Measurements from ENCODE around the gene TGFB3. TPM values are rescaled to one million over a fixed set of nuclear protein-coding genes. Genes with fewer than 3 reads are reported as not detected.

TGFB3 gene
- total and polyA plus RNA-seq, 9 of the 15 experiments (the other 6 are each of a cell fraction or from before 2014, with no cell fraction given): 0.39 to 2.0 (median 1.0) TPM

- TF ChIP-seq PREB (CRISPR knock-in tag; IDR thresholded peaks at IDR 0.05) (no peak), ILF3 (IDR thresholded peaks at IDR 0.05; ENCODE audit: borderline replicate concordance) (no peak), PYGO2 (tag; IDR thresholded peaks at IDR 0.05) (no peak)
Measured at GRCh38 chr14:75971509-75971908, 10.3 kb downstream of the TGFB3 start (continued).

- no TSS peak for BruUV-seq (replicated peaks)
- H3K9me3 ChIP-seq (replicated peaks; ENCODE audit: control insufficient read depth, insufficient read depth, low read depth, low read length): no peaks in the 10 kb centered on the region
- no peaks in the 10 kb centered on the region for H4K20me1 ChIP-seq (replicated peaks; ENCODE audit: control insufficient read depth, insufficient read depth, low read length)
- H3K27me3 ChIP-seq (ENCODE audit: control insufficient read depth in 2 of 2, insufficient read depth in 2 of 2, low read length in 2 of 2): no peaks in the 10 kb centered on the region
- H2AFZ ChIP-seq (ENCODE audit: low read depth, low read length): no peak overlapping the region
- ATAC-seq (no peak), FAIRE-seq (no peak), DNase-seq (ENCODE audit: extremely low read depth in 1 of 4, low spot score in 3 of 4) (no peak)
- no peaks in the 10 kb centered on the region for H3K4me1 ChIP-seq (replicated peaks in 1 of 2; ENCODE audit: control insufficient read depth in 2 of 2, insufficient read depth in 2 of 2, low read length in 2 of 2)
- intact Hi-C loops (cut with micrococcal nuclease) (no loop called here), in situ Hi-C loops (cut with MboI) (loop anchor here (10.0 kb wide), 1 partner anchor 166 kb away; no protein-coding TSS in a partner anchor)
- no peak overlapping the region for H3K27ac ChIP-seq (ENCODE audit: extremely low read depth, low read depth, low read length)
- no peak overlapping the region for H3K4me3 ChIP-seq
- 61% methylated on average over 8 of the region's 9 CpGs for WGBS (ENCODE audit: insufficient coverage, low coverage, missing lambda C conversion rate)
- ChIA-PET CTCF (ENCODE audit: low intra/inter-chr PET ratio) (no interaction called here), POLR2A (no interaction called here)
- no peak overlapping the region for H3K4me2 ChIP-seq (ENCODE audit: insufficient read depth, low read length)
- no peak overlapping the region for H3K9ac ChIP-seq (ENCODE audit: insufficient read depth in 1 of 2, low read depth in 2 of 2, low read length in 2 of 2)
- H3K79me2 ChIP-seq (ENCODE audit: control insufficient read depth, insufficient read depth, low read length): no peaks in the 10 kb centered on the region
- H3K36me3 ChIP-seq (ENCODE audit: control insufficient read depth, insufficient read depth, low read length): no peaks in the 10 kb centered on the region
- no peak for TF ChIP-seq TCF7 (IDR thresholded peaks at IDR 0.05; ENCODE audit: borderline replicate concordance)
- no peak for TF ChIP-seq ZNF436 (CRISPR knock-in tag; IDR thresholded peaks at IDR 0.05)
- no peaks in the 10 kb centered on the region for H3K9me1 ChIP-seq (ENCODE audit: control insufficient read depth, insufficient read depth, low read length)
Measured at GRCh38 chr14:75970989-75971388, 10.8 kb downstream of the TGFB3 start.

Data from K562 (cell line).